ENCODE data around the gene MCCC1. TPM values are rescaled to one million over a fixed set of nuclear protein-coding genes. Genes with fewer than 3 reads are reported as not detected.

Gene MCCC1
- total and polyA plus RNA-seq, 2 of the 4 experiments (the other 2 are of a cell fraction), result 14.2 to 17.9 TPM

DNA sequence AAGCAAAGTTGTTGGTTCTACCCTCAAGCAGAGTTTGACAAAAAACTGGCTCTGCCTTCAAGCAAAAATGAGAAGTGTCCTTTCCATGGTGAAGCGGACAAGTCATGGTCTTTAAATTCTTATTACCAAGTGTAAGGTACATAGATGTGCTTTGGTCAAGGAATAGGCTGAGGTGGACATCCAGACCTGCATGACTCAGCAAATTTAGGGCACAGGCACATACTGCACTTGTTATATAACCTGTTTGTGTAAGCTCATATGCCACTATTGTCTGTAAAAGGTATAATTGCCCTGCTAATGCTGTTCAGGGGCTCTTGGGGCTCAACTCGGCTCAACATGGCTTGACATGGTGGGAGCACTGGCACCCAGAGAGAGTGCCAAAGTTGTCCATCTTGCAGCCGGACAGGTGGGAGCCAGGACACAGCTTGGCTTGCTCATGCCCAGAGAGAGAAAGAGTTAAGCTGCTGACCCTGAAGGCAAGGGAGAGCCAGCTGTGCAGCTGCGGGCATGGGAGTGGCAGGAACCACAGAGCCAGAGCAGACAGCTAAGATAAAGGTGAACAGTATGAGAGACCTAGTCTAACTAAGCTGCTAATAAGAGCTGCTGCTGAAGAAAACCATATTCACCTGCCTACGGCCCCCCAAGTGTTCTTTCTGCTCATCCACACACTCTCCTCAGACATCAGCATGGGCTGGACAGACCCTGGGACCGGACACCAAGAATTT is 17.7 kb downstream of the MCCC1 start:
- H2AK9ac ChIP-seq (replicated peaks; ENCODE audit: low read depth, low read length, poor library complexity), result no peak overlapping the region
- no peaks in the 10 kb centered on the region for H3K79me1 ChIP-seq (ENCODE audit: low read depth in 1 of 2, low read length in 2 of 2)
- in situ Hi-C loops (cut with MboI; ENCODE audit: low sequenced_read_pairs), result no loop called here
- H2AK5ac ChIP-seq (ENCODE audit: low read depth, low read length), result no peak overlapping the region
- no peak overlapping the region for H2BK120ac ChIP-seq (ENCODE audit: low read depth, low read length)
- H3K23ac ChIP-seq (ENCODE audit: low read depth, low read length), result no peak overlapping the region
- ChIA-PET CTCF (no interaction called here), POLR2A (ENCODE audit: unreplicated experiment) (no interaction called here)
- no peak overlapping the region for H3K4ac ChIP-seq (ENCODE audit: low read depth, low read length)
- peaks cover 28% of the 10 kb centered on the region for H3K36me3 ChIP-seq (ENCODE audit: control insufficient read depth, insufficient read depth, low read length)
- dilution Hi-C loops (cut with HindIII; ENCODE audit: low sequenced_read_pairs, unreplicated experiment), result no loop called here
- H4K20me1 ChIP-seq (ENCODE audit: insufficient read depth, low read length), result no peaks in the 10 kb centered on the region
- no peak overlapping the region for H4K5ac ChIP-seq (ENCODE audit: low read depth, low read length)
- no peak overlapping the region for H3K14ac ChIP-seq (replicated peaks; ENCODE audit: low read depth, low read length)
- H4K8ac ChIP-seq (ENCODE audit: low read depth in 2 of 2, low read length in 2 of 2), result no peak overlapping the region
- no peak overlapping the region for H2BK15ac ChIP-seq (ENCODE audit: low read depth, low read length)
- TF ChIP-seq NFE2L2 (IDR thresholded peaks at IDR 0.05; ENCODE audit: low read depth, low read length), result peak; percentile 94
- TF ChIP-seq RAD21 (IDR thresholded peaks at IDR 0.05; ENCODE audit: low read length), result no peak
- TF ChIP-seq FOS (IDR thresholded peaks at IDR 0.05; ENCODE audit: low read depth, low read length), result no peak
- TF ChIP-seq MAFK (IDR thresholded peaks at IDR 0.05; ENCODE audit: low read depth, low read length), result peak; percentile 79
- no peak overlapping the region for H3K9ac ChIP-seq (ENCODE audit: low read depth, low read length)
- no peak overlapping the region for H3K27ac ChIP-seq (ENCODE audit: insufficient read depth, low read length)
- H3K4me2 ChIP-seq (ENCODE audit: low read depth, low read length), result no peak overlapping the region
- no peak overlapping the region for H4K91ac ChIP-seq (ENCODE audit: insufficient read depth, low read depth, low read length)
- H3K4me3 ChIP-seq (ENCODE audit: insufficient read depth, low read depth, low read length), result no peak overlapping the region
- DNase-seq (no peak), ATAC-seq (ENCODE audit: low read depth) (no peak)
- no peak overlapping the region for H2AFZ ChIP-seq (replicated peaks; ENCODE audit: low read length, poor library complexity)
- no peak overlapping the region for H3K18ac ChIP-seq (ENCODE audit: low read depth, low read length)
- 100% methylated on average over 1 of the region's 6 CpGs; no CpG with 5 or more reads in 1 of the 2 experiments for WGBS, 2 experiments (ENCODE audit: extremely low coverage in 2 of 2, insufficient read length in 1 of 2)
- intact Hi-C loops (cut with micrococcal nuclease), result no loop called here
- no peaks in the 10 kb centered on the region for H3K27me3 ChIP-seq (ENCODE audit: control insufficient read depth, insufficient read depth, low read length)
- no peaks in the 10 kb centered on the region for H3K9me1 ChIP-seq (ENCODE audit: insufficient read depth, low read length)
- BruUV-seq (replicated peaks), result no TSS peak
- H3K56ac ChIP-seq (ENCODE audit: extremely low read depth, insufficient read depth, low read length), result no peak overlapping the region
- no peak overlapping the region for H2BK5ac ChIP-seq (ENCODE audit: low read depth, low read length, poor library complexity, severe bottlenecking)
- peaks cover 2% of the 10 kb centered on the region; the same call in 1 of the 2 replicates for H3K9me3 ChIP-seq (ENCODE audit: control insufficient read depth, insufficient read depth, low read length)
- H3K4me1 ChIP-seq (ENCODE audit: control insufficient read depth, insufficient read depth, low read length), result no peaks in the 10 kb centered on the region
- no peak overlapping the region for H2BK20ac ChIP-seq (ENCODE audit: low read depth, low read length)
